Measurements from ENCODE around the gene ATP5F1B. TPM values are rescaled to one million over a fixed set of nuclear protein-coding genes. Genes with fewer than 3 reads are reported as not detected.

Gene ATP5F1B
- polyA plus RNA-seq, 1 of the 3 experiments (the other 2 are of a cell fraction), result 762 TPM

GRCh38 chr12:56634837-56635791 lies 10.7 kb downstream of the ATP5F1B start (continued):
- TF ChIP-seq, protein P1, sequence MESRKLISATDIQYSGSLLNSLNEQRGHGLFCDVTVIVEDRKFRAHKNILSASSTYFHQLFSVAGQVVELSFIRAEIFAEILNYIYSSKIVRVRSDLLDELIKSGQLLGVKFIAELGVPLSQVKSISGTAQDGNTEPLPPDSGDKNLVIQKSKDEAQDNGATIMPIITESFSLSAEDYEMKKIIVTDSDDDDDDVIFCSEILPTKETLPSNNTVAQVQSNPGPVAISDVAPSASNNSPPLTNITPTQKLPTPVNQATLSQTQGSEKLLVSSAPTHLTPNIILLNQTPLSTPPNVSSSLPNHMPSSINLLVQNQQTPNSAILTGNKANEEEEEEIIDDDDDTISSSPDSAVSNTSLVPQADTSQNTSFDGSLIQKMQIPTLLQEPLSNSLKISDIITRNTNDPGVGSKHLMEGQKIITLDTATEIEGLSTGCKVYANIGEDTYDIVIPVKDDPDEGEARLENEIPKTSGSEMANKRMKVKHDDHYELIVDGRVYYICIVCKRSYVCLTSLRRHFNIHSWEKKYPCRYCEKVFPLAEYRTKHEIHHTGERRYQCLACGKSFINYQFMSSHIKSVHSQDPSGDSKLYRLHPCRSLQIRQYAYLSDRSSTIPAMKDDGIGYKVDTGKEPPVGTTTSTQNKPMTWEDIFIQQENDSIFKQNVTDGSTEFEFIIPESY (IDR thresholded peaks at IDR 0.05; ENCODE audit: borderline replicate concordance, low read depth), result no peak

DNA sequence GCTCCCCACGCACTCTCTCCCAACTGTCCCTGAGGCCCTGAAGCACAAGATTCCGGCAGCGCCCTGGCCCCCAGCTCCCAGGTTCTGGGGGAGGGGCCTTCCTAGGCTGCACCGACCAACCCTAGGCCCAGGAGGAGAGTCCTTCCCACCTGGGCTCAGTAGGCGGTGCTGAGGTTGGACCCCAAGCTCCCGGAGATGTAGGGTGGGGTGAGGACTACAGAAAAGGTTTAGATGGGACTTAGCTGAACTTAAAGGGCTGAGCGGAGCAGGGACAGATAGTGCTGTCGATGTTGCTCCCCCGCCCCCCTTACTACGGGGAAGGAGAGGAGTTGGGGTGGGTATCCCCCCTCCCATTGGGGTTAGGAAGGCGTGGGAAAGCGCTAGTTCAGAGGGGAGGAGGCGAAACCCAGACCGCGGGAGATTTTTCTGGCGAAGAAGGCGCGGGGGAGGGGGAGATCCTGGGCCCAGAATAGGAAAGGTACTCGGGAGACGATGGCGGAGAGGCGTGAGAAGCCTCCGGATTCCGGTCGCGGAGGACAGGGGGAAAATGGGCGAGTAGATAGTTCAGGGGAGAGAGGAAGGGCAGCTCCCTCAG lies 11.4 kb downstream of the ATP5F1B start:
- Histone ChIP-seq H3K4me1 (ENCODE audit: control insufficient read depth in 1 of 2, insufficient read depth in 2 of 2, low read depth in 1 of 2, low read length in 1 of 2) (peaks cover 27 to 52% of the 10 kb centered on the region in 2 experiments), H3K9ac (peak overlapping the region; percentile 75), H2AFZ (ENCODE audit: low read depth) (peak overlapping the region; percentile 77; the same call in 1 of the 2 replicates), H3F3A (replicated peaks; ENCODE audit: insufficient read depth) (peaks cover 48% of the 10 kb centered on the region), H3K36me3 (replicated peaks in 1 of 2; ENCODE audit: control insufficient read depth in 1 of 2, insufficient read depth in 2 of 2, low read length in 1 of 2) (peaks cover 19 to 22% of the 10 kb centered on the region in 2 experiments), H3K4me3 (ENCODE audit: low read depth in 2 of 2, low read length in 1 of 2) (peak overlapping the region; percentile 90 to 95), H3K27me3 (ENCODE audit: insufficient read depth) (no peaks in the 10 kb centered on the region), H3K79me2 (ENCODE audit: insufficient read depth) (peaks cover 54% of the 10 kb centered on the region), H3K9me2 (no peaks in the 10 kb centered on the region), H3K4me2 (peak overlapping the region; percentile 98), H3K9me3 (no peaks in the 10 kb centered on the region), H3K27ac (ENCODE audit: low read depth in 2 of 2, low read length in 1 of 2) (peak overlapping the region; percentile 94 to 96; a peak in 3 of 4 replicates), H4K20me1 (ENCODE audit: insufficient read depth) (peaks cover 30% of the 10 kb centered on the region)
- WGBS (ENCODE audit: low lambda C conversion rate), result 5% methylated on average over 27 of the region's 27 CpGs
- TF ChIP-seq ELF1 (IDR thresholded peaks at IDR 0.05) (no peak), USF2 (IDR thresholded peaks at IDR 0.05; ENCODE audit: borderline replicate concordance, low read depth, low read length) (no peak), POLR2AphosphoS5 (IDR thresholded peaks at IDR 0.05; ENCODE audit: low read depth, low read length) (no peak), RCOR1 (IDR thresholded peaks at IDR 0.05; ENCODE audit: low read length) (no peak), REST (IDR thresholded peaks at IDR 0.05; ENCODE audit: low read depth, low read length) (no peak), MXI1 (IDR thresholded peaks at IDR 0.05; ENCODE audit: low read depth, low read length) (no peak), GABPA (IDR thresholded peaks at IDR 0.05; ENCODE audit: low read depth) (no peak), GATA2 (CRISPR knock-in tag; IDR thresholded peaks at IDR 0.05) (no peak), EZH2phosphoT487 (IDR thresholded peaks at IDR 0.05; ENCODE audit: borderline replicate concordance, low read depth) (no peak)
- TF ChIP-seq, protein P1 (IDR thresholded peaks at IDR 0.05; ENCODE audit: borderline replicate concordance, low read depth), result no peak
- DNase-seq, result peak; percentile 45
- CTCF ChIA-PET, result interaction anchor here (1.1 to 3.7 kb wide), 10 partner anchors 9 to 121 kb away, joined by 3 to 54 read pairs (median 15); partner anchors contain the start of genes PRIM1 and RBMS2
- POLR2A ChIA-PET, result interaction anchor here (0.9 kb wide), 1 partner anchor 69 kb away, joined by 3 read pairs; no protein-coding TSS in a partner anchor
